ENCODE measurements around the gene C2CD4C.
"Not testable (repeated sequence)": the region's sequence is repeated elsewhere in the genome, so short reads cannot be mapped to it uniquely, and the experiment has no call there.

DNA sequence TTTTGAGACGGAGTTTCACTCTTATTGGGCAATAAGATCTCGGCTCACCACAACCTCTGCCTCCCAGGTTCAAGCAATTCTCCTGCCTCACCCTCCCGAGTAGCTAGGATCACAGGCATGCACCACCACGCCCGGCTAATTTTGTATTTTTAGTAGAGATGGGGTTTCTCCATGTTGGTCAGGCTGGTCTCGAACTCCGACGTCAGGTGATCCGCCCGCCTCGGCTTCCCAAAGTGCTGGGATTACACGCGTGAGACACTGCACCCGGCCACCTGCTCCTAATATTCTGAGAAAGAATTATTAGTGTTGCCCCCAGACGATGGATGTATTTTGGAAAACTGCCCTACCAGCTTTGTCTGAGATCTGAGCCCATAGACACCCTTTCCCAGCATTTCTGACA is 53.4 kb downstream of the C2CD4C start:
- not testable (repeated sequence) for TF ChIP-seq EZH2phosphoT487 (IDR thresholded peaks at IDR 0.05; ENCODE audit: low read depth); CTCF (IDR thresholded peaks at IDR 0.05; ENCODE audit: low read depth, low read length)

All from OCI-LY3 (cell line).